Fibroblast of lung (primary cell): ENCODE results near the gene COL10A1. TPM values are rescaled to one million over a fixed set of nuclear protein-coding genes. Genes with fewer than 3 reads are reported as not detected.
A peak's percentile ranks its signal among the peaks of the same experiment; 100 is the strongest.

Source experiments
- DNase-seq, 2 donors: peaks; one replicate each; pipeline versions ENCODE4 v3.0.0 to v3.0.0-alpha.2; 2010; ENCODE audit warnings: low read depth in 2 of 2
- H2AFZ ChIP-seq: 2 replicates; pipeline ENCODE4 v1.5.1; 2012; ENCODE audit warnings: low read length, control low read depth, inconsistent platforms
- H3K27ac ChIP-seq: 2 replicates; pipeline ENCODE4 v1.5.1; 2011; ENCODE audit warnings: low read length, control low read depth; ENCODE audit not compliant: insufficient read depth
- H3K27me3 ChIP-seq: 2 replicates; pipeline ENCODE4 v1.5.1; 2011; ENCODE audit warnings: mild to moderate bottlenecking, low read length; ENCODE audit not compliant: control insufficient read depth, insufficient read depth
- H3K36me3 ChIP-seq: 2 replicates; pipeline ENCODE4 v1.5.1; 2011; ENCODE audit warnings: low read length; ENCODE audit not compliant: control insufficient read depth, insufficient read depth
- H3K4me1 ChIP-seq: 2 replicates; pipeline ENCODE4 v1.5.1; 2011; ENCODE audit warnings: low read length; ENCODE audit not compliant: control insufficient read depth, insufficient read depth; ENCODE audit errors: extremely low read depth
- H3K4me2 ChIP-seq: 2 replicates; pipeline ENCODE4 v1.5.1; 2011; ENCODE audit warnings: low read length, control low read depth; ENCODE audit not compliant: insufficient read depth; ENCODE audit errors: extremely low read depth
- H3K4me3 ChIP-seq, 4 experiments: fragments of 200-600 bp in 1 of 4; sonication (generic) in 1 of 4; replicated peaks in 1 of 4; 2 replicates each; pipeline ENCODE4 v1.5.1; 2011 to 2016; ENCODE audit warnings: low read length in 4 of 4, low read depth in 3 of 4, mild to moderate bottlenecking in 3 of 4, control low read depth in 2 of 4, inconsistent platforms in 1 of 4, mixed read lengths in 1 of 4; ENCODE audit not compliant: insufficient read depth in 1 of 4; ENCODE audit errors: control extremely low read depth in 1 of 4
- H3K79me2 ChIP-seq: 2 replicates; pipeline ENCODE4 v1.5.1; 2012; ENCODE audit warnings: mild to moderate bottlenecking, low read length, inconsistent platforms; ENCODE audit not compliant: control insufficient read depth, insufficient read depth
- H3K9ac ChIP-seq: 2 replicates; pipeline ENCODE4 v1.5.1; 2011; ENCODE audit warnings: mild to moderate bottlenecking, low read length, control low read depth; ENCODE audit not compliant: insufficient read depth
- H3K9me3 ChIP-seq: 2 replicates; pipeline ENCODE4 v1.5.1; 2012; ENCODE audit warnings: low read depth, low read length; ENCODE audit not compliant: control insufficient read depth, insufficient read depth
- H4K20me1 ChIP-seq: 2 replicates; pipeline ENCODE4 v1.5.1; 2011; ENCODE audit warnings: low read length; ENCODE audit not compliant: control insufficient read depth, insufficient read depth; ENCODE audit errors: extremely low read depth
- CTCF ChIP-seq, 2 donors: IDR thresholded peaks in 1 of 2; conservative IDR thresholded peaks in 1 of 2; 1 replicate in 1 of 2; 2 replicates in 1 of 2; pipeline ENCODE4 v1.5.1; 2011 to 2012; ENCODE audit warnings: low read length in 2 of 2, control low read depth in 1 of 2, inconsistent platforms in 1 of 2, low read depth in 1 of 2, mild to moderate bottlenecking in 1 of 2
- EZH2 ChIP-seq: IDR thresholded peaks from 2 replicates; pipeline ENCODE4 v1.5.1; 2012; ENCODE audit warnings: low read length, control low read depth, mild to moderate bottlenecking; ENCODE audit errors: missing control alignments
- polyA plus RNA-seq, 2 donors: library from polyadenylated mRNA; depleted of rRNA in 1 of 2; stranded (reverse) in 1 of 2; unstranded in 1 of 2; fragments of >200 nt; gene quantifications; 2 replicates each; pipeline ENCODE4 v1.2.1, GENCODE V29; 2011 to 2012; ENCODE audit warnings: missing spikeins in 1 of 2
- total RNA-seq: library from RNA; depleted of rRNA; stranded (reverse); fragments of >200 nt; gene quantifications from 2 replicates; pipeline ENCODE4 v1.2.1, GENCODE V29; 2014

The COL10A1 gene
- total and polyA plus RNA-seq, 2 donors (not counting 1 experiment from before 2014, with no cell fraction given): 17.3 to 40.1 TPM

- TF ChIP-seq EZH2 (no peak), CTCF (conservative IDR thresholded peaks at IDR 0.05 in 1 of 2, IDR thresholded peaks at IDR 0.05 in 1 of 2; ENCODE audit: low read depth in 1 of 2, low read length in 2 of 2) (no peak)
- H3K36me3 ChIP-seq: no peaks in the 10 kb centered on the region
- peak in 1 of 2 donors; percentile 20 for DNase-seq
- H4K20me1 ChIP-seq: no peaks in the 10 kb centered on the region
- no peak overlapping the region for H3K4me3 ChIP-seq
- no peak overlapping the region for H3K4me2 ChIP-seq
- H2AFZ ChIP-seq: no peak overlapping the region
- no peaks in the 10 kb centered on the region for H3K9me3 ChIP-seq
- H3K27me3 ChIP-seq: no peaks in the 10 kb centered on the region
- no peak overlapping the region for H3K27ac ChIP-seq
- no peaks in the 10 kb centered on the region for H3K4me1 ChIP-seq
- no peaks in the 10 kb centered on the region for H3K79me2 ChIP-seq
- no peak overlapping the region for H3K9ac ChIP-seq
These were observed 10.4 kb upstream of the COL10A1 start for GRCh38 chr6:116136373-116136772.

- no peak overlapping the region for H3K4me3 ChIP-seq
- H3K9ac ChIP-seq: no peak overlapping the region
- H3K4me2 ChIP-seq: no peak overlapping the region
- no peak overlapping the region for H2AFZ ChIP-seq
- DNase-seq: no peak
- H4K20me1 ChIP-seq: no peaks in the 10 kb centered on the region
- TF ChIP-seq EZH2: no peak
- TF ChIP-seq CTCF (conservative IDR thresholded peaks at IDR 0.05 in 1 of 2, IDR thresholded peaks at IDR 0.05 in 1 of 2; ENCODE audit: low read depth in 1 of 2, low read length in 2 of 2): no peak
- no peaks in the 10 kb centered on the region for H3K27me3 ChIP-seq
- no peaks in the 10 kb centered on the region for H3K36me3 ChIP-seq
- no peak overlapping the region for H3K27ac ChIP-seq
- H3K9me3 ChIP-seq: no peaks in the 10 kb centered on the region
- no peaks in the 10 kb centered on the region for H3K4me1 ChIP-seq
- H3K79me2 ChIP-seq: no peaks in the 10 kb centered on the region
These were observed 7.5 kb upstream of the COL10A1 start for GRCh38 chr6:116133453-116133852.

GRCh38 chr6:116127771-116128493 is 2.0 kb upstream of the COL10A1 start:
- Histone ChIP-seq H3K27ac (no peak overlapping the region), H4K20me1 (no peaks in the 10 kb centered on the region), H3K27me3 (no peaks in the 10 kb centered on the region), H3K79me2 (no peaks in the 10 kb centered on the region), H2AFZ (no peak overlapping the region), H3K9ac (no peak overlapping the region), H3K4me1 (no peaks in the 10 kb centered on the region), H3K4me2 (no peak overlapping the region), H3K4me3 (no peak overlapping the region), H3K9me3 (no peaks in the 10 kb centered on the region), H3K36me3 (no peaks in the 10 kb centered on the region)
- TF ChIP-seq EZH2 (no peak), CTCF (conservative IDR thresholded peaks at IDR 0.05 in 1 of 2, IDR thresholded peaks at IDR 0.05 in 1 of 2; ENCODE audit: low read depth in 1 of 2, low read length in 2 of 2) (no peak)
- DNase-seq: peak; percentile 4 to 29
